ENCODE data around the gene FAM3C.
"Not testable (repeated sequence)": the region's sequence is repeated elsewhere in the genome, so short reads cannot be mapped to it uniquely, and the experiment has no call there.

The FAM3C gene

DNA sequence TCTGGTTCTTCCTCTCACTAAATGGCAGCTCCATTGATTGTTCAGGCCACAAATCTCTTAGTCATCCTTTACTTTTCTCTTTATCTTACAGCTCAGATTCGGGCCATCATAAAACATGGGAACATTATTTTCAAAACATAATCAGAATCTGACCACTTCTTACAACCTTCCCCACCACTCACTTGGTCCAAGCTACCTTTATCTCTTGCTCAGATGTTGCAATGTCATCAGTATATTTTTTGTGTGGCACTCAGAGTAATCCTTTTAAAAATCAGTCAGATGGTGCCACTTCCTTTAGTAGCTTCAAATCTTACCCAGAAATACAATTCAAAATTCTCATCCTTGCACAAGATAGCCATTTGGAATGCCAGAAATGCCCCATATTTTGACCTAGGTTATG lies 34.5 kb upstream of the FAM3C start:
- Histone ChIP-seq H3K4me1 (ENCODE audit: control insufficient read depth in 1 of 2, insufficient read depth in 1 of 2, low read depth in 1 of 2, low read length in 1 of 2) (no peaks in the 10 kb centered on the region), H3K4me3 (ENCODE audit: low read depth in 1 of 2, low read length in 1 of 2) (no peak overlapping the region), H3K36me3 (no peaks in the 10 kb centered on the region), H3K27me3 (no peaks in the 10 kb centered on the region), H3K9me3 (no peaks in the 10 kb centered on the region), H3K27ac (no peak overlapping the region)
- TF ChIP-seq, protein P1, sequence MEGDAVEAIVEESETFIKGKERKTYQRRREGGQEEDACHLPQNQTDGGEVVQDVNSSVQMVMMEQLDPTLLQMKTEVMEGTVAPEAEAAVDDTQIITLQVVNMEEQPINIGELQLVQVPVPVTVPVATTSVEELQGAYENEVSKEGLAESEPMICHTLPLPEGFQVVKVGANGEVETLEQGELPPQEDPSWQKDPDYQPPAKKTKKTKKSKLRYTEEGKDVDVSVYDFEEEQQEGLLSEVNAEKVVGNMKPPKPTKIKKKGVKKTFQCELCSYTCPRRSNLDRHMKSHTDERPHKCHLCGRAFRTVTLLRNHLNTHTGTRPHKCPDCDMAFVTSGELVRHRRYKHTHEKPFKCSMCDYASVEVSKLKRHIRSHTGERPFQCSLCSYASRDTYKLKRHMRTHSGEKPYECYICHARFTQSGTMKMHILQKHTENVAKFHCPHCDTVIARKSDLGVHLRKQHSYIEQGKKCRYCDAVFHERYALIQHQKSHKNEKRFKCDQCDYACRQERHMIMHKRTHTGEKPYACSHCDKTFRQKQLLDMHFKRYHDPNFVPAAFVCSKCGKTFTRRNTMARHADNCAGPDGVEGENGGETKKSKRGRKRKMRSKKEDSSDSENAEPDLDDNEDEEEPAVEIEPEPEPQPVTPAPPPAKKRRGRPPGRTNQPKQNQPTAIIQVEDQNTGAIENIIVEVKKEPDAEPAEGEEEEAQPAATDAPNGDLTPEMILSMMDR (IDR thresholded peaks at IDR 0.05), result no peak

DNA sequence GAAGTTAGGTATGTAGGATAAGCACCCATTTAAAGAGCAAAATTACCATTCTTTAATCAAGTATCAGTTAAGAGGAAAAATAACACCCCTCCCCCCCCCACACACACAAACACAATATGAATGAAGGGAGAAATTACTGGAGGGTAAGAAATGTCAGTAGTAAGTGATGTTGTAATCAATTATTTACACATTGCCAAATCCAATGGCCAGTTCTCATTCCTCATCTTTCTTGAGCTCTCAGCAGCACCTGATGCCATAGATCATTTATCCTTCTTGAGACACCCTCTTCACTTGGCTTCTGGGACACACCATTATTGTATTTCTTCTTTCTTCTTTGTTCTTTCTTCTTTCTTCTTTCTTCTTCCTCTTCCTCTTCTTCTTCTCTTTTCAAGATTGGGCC lies 33.7 kb upstream of the FAM3C start:
- Histone ChIP-seq H3K27ac (no peak overlapping the region), H3K4me3 (ENCODE audit: low read depth in 1 of 2, low read length in 1 of 2) (no peak overlapping the region), H3K27me3 (no peaks in the 10 kb centered on the region), H3K4me1 (ENCODE audit: control insufficient read depth in 1 of 2, insufficient read depth in 1 of 2, low read depth in 1 of 2, low read length in 1 of 2) (no peaks in the 10 kb centered on the region), H3K36me3 (no peaks in the 10 kb centered on the region), H3K9me3 (no peaks in the 10 kb centered on the region)
- TF ChIP-seq, protein P1 (IDR thresholded peaks at IDR 0.05), result no peak

DNA sequence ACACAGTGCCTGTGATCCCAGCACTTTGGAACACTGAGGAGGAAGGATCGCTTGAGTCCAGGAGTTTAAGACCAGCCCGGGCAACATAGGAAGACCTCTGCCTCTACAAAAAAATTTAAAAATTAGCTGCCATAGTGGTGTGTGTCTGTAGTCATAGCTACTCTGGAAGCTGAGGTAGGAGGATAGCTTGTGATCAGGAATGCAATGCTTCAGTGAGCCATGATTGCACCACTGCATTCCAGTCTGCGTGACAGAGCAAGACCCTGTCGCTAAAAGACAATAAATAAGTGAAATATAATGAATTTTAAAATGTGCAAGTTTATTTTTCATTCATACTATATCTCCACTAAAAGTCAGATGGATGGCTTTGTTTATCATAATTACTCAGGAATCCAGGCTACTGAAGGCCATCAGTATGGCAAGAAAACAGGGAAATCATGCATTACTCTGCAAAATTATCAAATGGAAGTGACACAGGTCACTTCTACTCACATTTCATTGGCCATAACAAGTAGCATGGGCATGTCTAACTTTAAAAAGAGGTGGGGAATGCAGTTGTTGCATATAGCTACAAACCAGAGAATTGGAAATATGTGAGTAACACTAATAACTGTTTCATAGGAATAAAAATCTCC lies 32.9 kb upstream of the FAM3C start:
- Histone ChIP-seq H3K9me3 (no peaks in the 10 kb centered on the region), H3K27me3 (no peaks in the 10 kb centered on the region), H3K4me1 (ENCODE audit: control insufficient read depth in 1 of 2, insufficient read depth in 1 of 2, low read depth in 1 of 2, low read length in 1 of 2) (no peaks in the 10 kb centered on the region), H3K4me3 (ENCODE audit: low read depth in 1 of 2, low read length in 1 of 2) (no peak overlapping the region), H3K27ac (no peak overlapping the region), H3K36me3 (no peaks in the 10 kb centered on the region)
- TF ChIP-seq, protein P1 (IDR thresholded peaks at IDR 0.05), result no peak

DNA sequence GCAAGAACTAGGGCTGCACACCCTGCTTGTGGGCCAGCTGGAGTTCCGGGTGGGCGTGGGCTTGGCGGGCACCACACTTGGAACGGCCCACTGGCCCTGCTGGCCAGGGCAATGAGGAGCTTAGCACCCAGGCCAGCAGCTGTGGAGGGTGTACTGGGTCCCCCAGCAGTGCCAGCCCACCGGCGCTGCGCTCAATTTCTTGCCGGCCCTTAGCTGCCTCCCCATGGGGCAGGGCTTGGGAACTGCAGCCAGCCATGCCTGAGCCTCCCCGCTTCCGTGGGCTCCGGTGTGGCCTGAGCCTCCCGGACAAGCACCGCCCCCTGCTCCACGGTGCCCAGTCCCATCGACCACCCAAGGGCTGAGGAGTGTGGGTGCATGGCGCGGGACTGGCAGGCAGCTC lies 25.6 kb upstream of the FAM3C start:
- H3K27ac ChIP-seq; H3K4me1 ChIP-seq (ENCODE audit: control insufficient read depth in 1 of 2, insufficient read depth in 1 of 2, low read depth in 1 of 2, low read length in 1 of 2); H3K9me3 ChIP-seq; H3K27me3 ChIP-seq; H3K36me3 ChIP-seq; H3K4me3 ChIP-seq (ENCODE audit: low read depth in 1 of 2, low read length in 1 of 2): not testable (repeated sequence)

DNA sequence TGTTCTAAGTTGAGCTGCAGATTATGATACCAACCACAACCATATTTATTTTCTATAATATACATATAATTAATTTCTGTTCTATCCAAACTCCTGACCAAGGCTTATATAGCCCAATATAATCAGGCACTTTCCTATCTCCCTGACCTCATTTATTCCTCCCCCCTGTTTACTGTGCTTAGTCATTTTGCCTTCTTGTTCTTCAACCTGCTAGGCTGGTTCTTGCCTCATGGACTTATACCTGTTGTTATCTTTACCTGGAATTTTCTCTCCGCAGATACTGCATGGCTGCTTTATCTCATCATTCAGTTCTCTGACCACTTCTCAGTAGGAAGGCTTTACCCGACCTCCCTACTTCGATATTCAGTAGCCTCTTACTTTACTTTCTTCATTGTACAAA lies 24.9 kb upstream of the FAM3C start:
- H3K36me3 ChIP-seq, result no peaks in the 10 kb centered on the region
- H3K4me3 ChIP-seq (ENCODE audit: low read depth in 1 of 2, low read length in 1 of 2), result no peak overlapping the region
- TF ChIP-seq, protein P1 (IDR thresholded peaks at IDR 0.05), result no peak
- no peaks in the 10 kb centered on the region for H3K4me1 ChIP-seq (ENCODE audit: control insufficient read depth in 1 of 2, insufficient read depth in 1 of 2, low read depth in 1 of 2, low read length in 1 of 2)
- H3K27ac ChIP-seq, result no peak overlapping the region
- H3K9me3 ChIP-seq, result no peaks in the 10 kb centered on the region
- no peaks in the 10 kb centered on the region for H3K27me3 ChIP-seq

DNA sequence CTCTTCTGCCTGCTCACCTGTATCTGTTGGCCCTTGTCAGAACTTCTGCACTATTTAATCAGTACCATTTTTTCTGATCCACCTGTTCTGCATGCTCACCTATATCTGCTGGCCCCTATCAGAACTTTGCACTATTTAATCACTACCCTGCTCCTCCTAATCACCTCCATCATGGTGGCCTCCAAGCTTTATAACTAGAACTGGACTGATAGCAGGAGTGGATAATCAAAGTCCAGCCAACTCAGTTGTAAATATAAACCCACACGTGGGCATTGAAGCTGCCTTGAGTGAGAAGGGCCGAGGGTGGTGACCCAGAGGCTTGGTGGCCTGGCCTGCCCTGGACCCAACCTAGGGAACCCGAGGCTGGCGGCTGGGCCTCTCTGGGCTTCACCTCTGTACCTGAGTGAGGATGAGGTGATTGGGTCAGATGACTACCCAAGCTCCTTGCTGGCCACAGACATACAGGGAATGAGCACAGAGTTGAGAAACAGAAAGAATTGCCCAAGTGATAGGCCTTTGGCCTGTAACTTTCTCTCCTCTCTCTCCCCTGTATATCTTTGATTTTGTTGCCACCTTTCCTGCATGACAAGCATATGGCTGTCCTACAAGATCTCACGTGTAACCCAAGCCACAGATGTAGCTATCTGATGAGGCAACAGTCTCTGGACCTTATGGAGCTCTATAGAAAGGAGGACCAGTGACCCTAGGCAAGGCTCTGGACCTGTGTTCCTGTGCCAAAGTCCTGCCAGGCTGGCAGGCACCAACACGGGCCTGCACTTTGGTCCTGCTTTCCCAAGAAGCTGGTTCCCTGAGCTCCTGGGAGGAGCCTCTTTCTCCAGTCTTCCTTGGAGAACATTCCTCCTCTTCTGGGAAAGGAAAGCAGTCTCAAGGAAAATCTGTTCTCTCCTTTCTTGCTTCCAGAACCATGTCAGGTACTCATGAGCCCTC lies 23.4 kb upstream of the FAM3C start:
- no peaks in the 10 kb centered on the region for H3K27me3 ChIP-seq

More for the DNA sequence above, 23.4 kb upstream of the FAM3C start:
- Histone ChIP-seq H3K36me3 (no peaks in the 10 kb centered on the region), H3K4me3 (ENCODE audit: low read depth in 1 of 2, low read length in 1 of 2) (no peak overlapping the region), H3K27ac (no peak overlapping the region), H3K9me3 (no peaks in the 10 kb centered on the region), H3K4me1 (ENCODE audit: control insufficient read depth in 1 of 2, insufficient read depth in 1 of 2, low read depth in 1 of 2, low read length in 1 of 2) (no peaks in the 10 kb centered on the region)
- TF ChIP-seq, protein P1 (IDR thresholded peaks at IDR 0.05), result no peak
